ENCODE results near the gene SLC2A1. TPM values are rescaled to one million over a fixed set of nuclear protein-coding genes. Genes with fewer than 3 reads are reported as not detected.
A peak's percentile ranks its signal among the peaks of the same experiment; 100 is the strongest.

SLC2A1 gene
- total RNA-seq, 4 donors from 2014 or later: 238 to 883 (median 448) TPM

DNA sequence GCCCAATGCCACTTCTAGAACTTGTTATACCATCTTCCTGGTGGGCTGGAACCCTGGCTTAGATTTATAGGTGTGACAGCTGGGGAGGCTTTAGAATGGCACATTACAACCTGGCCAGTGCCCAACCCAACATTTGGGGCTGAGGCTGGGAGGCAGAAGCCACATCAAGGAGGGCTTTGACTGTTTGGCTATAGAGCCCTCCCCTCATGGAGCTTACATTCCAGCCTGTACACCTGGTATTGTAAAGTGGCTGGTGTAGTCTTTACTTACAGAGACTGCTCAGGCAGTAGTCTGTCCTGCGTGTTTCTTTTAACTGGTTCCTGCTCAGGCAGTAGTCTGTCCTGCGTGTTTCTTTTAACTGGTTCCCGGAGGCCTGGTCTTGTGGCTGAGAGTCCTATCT lies 10.0 kb upstream of the SLC2A1 start:
- Histone ChIP-seq H3K27me3 (no peaks in the 10 kb centered on the region), H3K9me3 (no peaks in the 10 kb centered on the region), H3K27ac (peak overlapping the region in 1 of 4 donors; percentile 25), H3K4me3 (no peak overlapping the region), H3K4me1 (peaks cover 6 to 42% (median 12%) of the 10 kb centered on the region in 3 donors), H3K36me3 (no peaks in the 10 kb centered on the region)
- WGBS, 2 donors: 73 to 79% methylated on average over 3 of the region's 3 CpGs
- intact Hi-C loops (cut with DNase I): no loop called here
- no peak for DNase-seq
- TF ChIP-seq POLR2A (IDR thresholded peaks at IDR 0.05) (no peak), CTCF (IDR thresholded peaks at IDR 0.05) (no peak)

DNA sequence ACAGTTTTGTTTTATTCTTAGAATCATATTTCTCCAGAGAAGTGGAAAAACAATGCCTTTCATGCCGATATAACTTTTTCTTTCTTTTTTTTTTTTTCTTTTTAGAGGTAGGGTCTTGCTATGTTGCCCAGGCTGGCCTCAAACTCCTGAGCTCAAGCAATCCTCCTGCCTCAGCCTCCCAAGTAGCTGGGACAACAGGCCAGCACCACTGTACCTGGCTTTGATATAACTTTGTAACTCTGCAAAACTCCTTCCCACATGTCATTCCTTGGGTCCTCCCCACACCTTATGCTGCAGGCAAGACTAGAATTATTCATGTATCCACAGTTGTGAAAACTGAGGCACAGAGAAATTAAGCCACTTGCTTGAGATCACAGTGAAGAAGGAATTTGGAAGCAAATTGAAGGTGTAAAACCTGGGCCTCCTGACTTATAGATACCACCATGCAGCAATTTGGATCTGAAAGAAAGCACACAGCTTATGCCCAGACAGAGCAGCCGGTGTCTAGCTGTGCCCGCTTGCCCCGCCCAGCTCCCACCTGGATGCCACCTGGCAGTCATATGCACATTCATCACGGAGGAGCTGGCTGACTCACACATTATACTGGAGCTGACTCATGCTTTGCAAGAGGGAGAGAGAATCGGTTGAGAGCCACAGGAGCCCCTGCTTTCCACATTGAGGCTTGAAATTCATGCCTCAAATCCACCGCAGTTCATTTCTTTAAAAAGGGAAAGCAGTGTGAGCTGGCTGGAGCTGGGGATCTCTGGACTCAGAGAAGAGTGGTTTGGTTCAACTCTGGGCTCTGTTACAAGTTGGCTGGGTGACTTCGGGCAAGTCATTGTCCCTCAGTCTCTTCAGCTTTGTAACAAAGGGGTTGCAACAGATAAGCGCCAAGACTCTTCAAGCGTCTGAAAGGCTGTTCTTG lies 8.3 kb upstream of the SLC2A1 start:
- Histone ChIP-seq H3K9me3 (no peaks in the 10 kb centered on the region), H3K27ac (peak overlapping the region; percentile 79 to 96 (median 83)), H3K4me3 (no peak overlapping the region), H3K4me1 (peaks cover 19 to 59% (median 26%) of the 10 kb centered on the region in 3 donors), H3K27me3 (peaks cover 0 to 4% (median 0%) of the 10 kb centered on the region in 4 donors), H3K36me3 (no peaks in the 10 kb centered on the region)
- no peak for DNase-seq
- TF ChIP-seq POLR2A (IDR thresholded peaks at IDR 0.05): peak in 1 of 4 donors; percentile 25
- no peak for TF ChIP-seq CTCF (IDR thresholded peaks at IDR 0.05)
- 26 to 57% methylated on average over 9 to 10 of the region's 10 CpGs for WGBS, 2 donors
- intact Hi-C loops (cut with DNase I): no loop called here

DNA sequence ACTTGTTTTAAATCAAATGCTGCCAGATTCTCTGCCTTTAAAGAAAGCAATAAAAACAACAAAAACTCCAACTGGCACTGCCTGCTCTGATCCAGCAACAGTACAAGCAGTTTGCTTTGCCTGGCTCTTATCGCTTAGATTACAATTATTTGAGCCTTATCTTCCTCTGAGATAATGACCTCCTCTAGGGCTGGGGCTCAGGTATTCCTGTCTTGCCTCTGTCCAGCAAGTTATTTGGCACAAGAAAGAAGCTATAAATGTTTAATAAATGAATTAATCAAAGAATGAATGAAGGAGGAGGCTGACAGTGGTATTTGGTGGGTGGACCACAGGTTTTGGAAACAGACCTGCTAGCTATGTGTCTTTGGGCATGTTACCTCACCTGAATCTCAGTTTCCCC lies 6.7 kb upstream of the SLC2A1 start:
- H3K36me3 ChIP-seq: no peaks in the 10 kb centered on the region
- intact Hi-C loops (cut with DNase I): no loop called here
- no peak overlapping the region for H3K4me3 ChIP-seq
- H3K27me3 ChIP-seq: peaks cover 0 to 4% (median 0%) of the 10 kb centered on the region in 4 donors
- H3K4me1 ChIP-seq: peaks cover 31 to 75% (median 34%) of the 10 kb centered on the region in 3 donors
- WGBS, 2 donors: 94 to 95% methylated on average over 1 of the region's 1 CpG
- DNase-seq: no peak
- peak overlapping the region in 3 of 4 donors; percentile 79 to 96 (median 86) for H3K27ac ChIP-seq
- no peak for TF ChIP-seq CTCF (IDR thresholded peaks at IDR 0.05)
- no peak for TF ChIP-seq POLR2A (IDR thresholded peaks at IDR 0.05)
- no peaks in the 10 kb centered on the region for H3K9me3 ChIP-seq

GRCh38 chr1:42964044-42964812 lies 5.6 kb upstream of the SLC2A1 start:
- TF ChIP-seq CTCF (IDR thresholded peaks at IDR 0.05) (no peak), POLR2A (IDR thresholded peaks at IDR 0.05) (no peak)
- H3K27me3 ChIP-seq: peaks cover 0 to 4% (median 0%) of the 10 kb centered on the region in 4 donors
- H3K9me3 ChIP-seq: no peaks in the 10 kb centered on the region
- peak overlapping the region; percentile 78 to 99 (median 89) for H3K27ac ChIP-seq
- no peaks in the 10 kb centered on the region for H3K36me3 ChIP-seq
- peaks cover 36 to 87% (median 43%) of the 10 kb centered on the region in 3 donors for H3K4me1 ChIP-seq
- DNase-seq: no peak
- 62 to 76% methylated on average over 12 to 17 of the region's 19 CpGs for WGBS, 2 donors
- H3K4me3 ChIP-seq: peak overlapping the region in 1 of 4 donors; percentile 1
- intact Hi-C loops (cut with DNase I): no loop called here
